Muscle of leg (tissue), 11 donors: ENCODE data around the gene CALN1. TPM values are rescaled to one million over a fixed set of nuclear protein-coding genes. Genes with fewer than 3 reads are reported as not detected.
"Not testable (repeated sequence)": the region's sequence is repeated elsewhere in the genome, so short reads cannot be mapped to it uniquely, and the experiment has no call there.

Source experiments
- DNase-seq: peaks from one replicate; pipeline ENCODE4 v3.0.0; 2013
- H3K27ac ChIP-seq: one replicate; pipeline ENCODE4 v1.5.1; 2013; ENCODE audit warnings: mild to moderate bottlenecking, low read length, control low read depth
- H3K27me3 ChIP-seq: one replicate; pipeline ENCODE4 v1.6.1; 2013; ENCODE audit warnings: low read length; ENCODE audit not compliant: control insufficient read depth, insufficient read depth
- H3K36me3 ChIP-seq: one replicate; pipeline ENCODE4 v1.6.1; 2013; ENCODE audit warnings: low read length; ENCODE audit not compliant: control insufficient read depth, insufficient read depth
- H3K4me1 ChIP-seq: one replicate; pipeline ENCODE4 v1.6.1; 2013; ENCODE audit warnings: low read length; ENCODE audit not compliant: control insufficient read depth, insufficient read depth
- H3K4me3 ChIP-seq: one replicate; pipeline ENCODE4 v1.5.1; 2013; ENCODE audit warnings: low read length, control low read depth
- H3K9me3 ChIP-seq: replicated peaks from 2 replicates; pipeline ENCODE4 v1.6.1; 2013; ENCODE audit warnings: low read depth, low read length; ENCODE audit not compliant: control insufficient read depth
- WGBS: methylation state at CpG from one replicate; pipeline ENCODE4 v1.1.5; 2013; ENCODE audit warnings: missing lambda C conversion rate; ENCODE audit not compliant: insufficient coverage; 5-methylcytosine and 5-hydroxymethylcytosine counted together
- polyA plus RNA-seq, 8 donors: library from polyadenylated mRNA; unstranded; fragments of 120-200 nt; gene quantifications; one replicate each; pipeline versions ENCODE4 v1.2.1 to v1.2.3, GENCODE V29; 2013; ENCODE audit warnings: inconsistent platforms in 1 of 8, low replicate concordance in 1 of 8; ENCODE audit not compliant: insufficient read length in 8 of 8, insufficient read depth in 1 of 8
- total RNA-seq: library from RNA; stranded (reverse); fragments of 120-200 nt; gene quantifications from one replicate; pipeline ENCODE4 v1.2.4, GENCODE V29; 2013

CALN1 gene
- total and polyA plus RNA-seq, 9 donors: 0.65 to 2.3 (median 1.0) TPM

DNA sequence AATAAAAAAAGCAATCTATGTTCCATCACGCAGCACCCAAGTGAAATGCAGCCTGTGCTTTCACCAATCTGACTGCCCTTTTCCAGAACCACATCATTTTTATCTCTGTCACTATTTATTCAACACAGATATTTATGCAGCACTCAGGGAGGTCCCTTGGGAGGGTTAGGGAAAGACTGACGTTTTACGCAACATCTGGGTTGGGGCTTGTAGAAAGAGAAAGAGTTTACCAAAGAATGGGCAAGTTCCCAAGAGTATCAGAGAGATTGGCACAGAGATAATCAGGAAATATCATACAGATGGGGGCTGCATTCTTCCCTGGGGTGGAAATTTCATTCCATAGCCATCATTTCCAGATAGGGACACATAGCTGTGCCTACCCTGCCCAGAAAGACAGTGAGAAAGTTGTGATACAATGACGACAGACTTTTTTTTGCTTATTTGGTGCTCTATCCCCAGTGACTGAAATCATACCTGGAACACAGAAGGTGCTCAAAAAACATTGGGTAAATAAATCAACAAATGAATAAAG lies 474.2 kb downstream of the CALN1 start:
- DNase-seq: no peak
- no CpG with 5 or more reads among the region's 4 CpGs for WGBS
- H3K36me3 ChIP-seq: no peaks in the 10 kb centered on the region

DNA sequence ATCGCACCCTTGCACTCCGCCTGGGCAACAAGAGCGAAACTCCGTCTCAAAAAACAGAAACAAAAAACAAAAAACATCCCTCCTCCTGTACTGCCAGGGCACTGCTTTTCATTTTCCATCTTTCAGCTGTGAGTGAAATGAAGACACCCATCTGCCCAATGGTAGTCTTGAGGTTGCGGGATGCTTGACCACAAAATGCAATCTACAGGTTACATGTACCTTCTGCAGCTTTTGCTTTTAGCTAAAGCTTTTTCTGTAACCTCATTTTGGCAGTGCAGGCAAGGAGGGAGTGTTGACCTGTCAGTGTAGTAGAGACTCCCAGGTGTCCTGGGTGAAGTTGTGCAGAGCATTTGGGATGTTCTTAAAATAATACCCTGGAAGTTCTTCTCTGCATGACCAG lies 476.5 kb downstream of the CALN1 start:
- no peak for DNase-seq
- Histone ChIP-seq H3K4me1 (no peaks in the 10 kb centered on the region), H3K27ac (no peak overlapping the region), H3K9me3 (no peaks in the 10 kb centered on the region), H3K4me3 (no peak overlapping the region), H3K36me3 (no peaks in the 10 kb centered on the region), H3K27me3 (no peaks in the 10 kb centered on the region)
- WGBS: no CpG with 5 or more reads among the region's 5 CpGs

More for the DNA sequence above, 474.2 kb downstream of the CALN1 start:
- no peaks in the 10 kb centered on the region for H3K4me1 ChIP-seq
- H3K9me3 ChIP-seq: no peaks in the 10 kb centered on the region
- H3K27me3 ChIP-seq: no peaks in the 10 kb centered on the region
- no peak overlapping the region for H3K4me3 ChIP-seq
- H3K27ac ChIP-seq: no peak overlapping the region

- WGBS: 89% methylated on average over 5 of the region's 7 CpGs
- Histone ChIP-seq H3K27ac (no peak overlapping the region), H3K36me3 (no peaks in the 10 kb centered on the region), H3K9me3 (no peaks in the 10 kb centered on the region), H3K4me3 (no peak overlapping the region), H3K4me1 (no peaks in the 10 kb centered on the region), H3K27me3 (no peaks in the 10 kb centered on the region)
- DNase-seq: no peak
Measured at GRCh38 chr7:71933426-71933825, 478.7 kb downstream of the CALN1 start.

GRCh38 chr7:71925663-71926062 lies 486.5 kb downstream of the CALN1 start:
- DNase-seq: no peak
- no peak overlapping the region for H3K27ac ChIP-seq
- no peaks in the 10 kb centered on the region for H3K36me3 ChIP-seq
- H3K4me3 ChIP-seq: no peak overlapping the region
- no peaks in the 10 kb centered on the region for H3K4me1 ChIP-seq
- H3K27me3 ChIP-seq: no peaks in the 10 kb centered on the region
- 61% methylated on average over 3 of the region's 7 CpGs for WGBS
- H3K9me3 ChIP-seq: peaks cover 14% of the 10 kb centered on the region

GRCh38 chr7:71914204-71914603 lies 497.9 kb downstream of the CALN1 start:
- WGBS: no CpG with 5 or more reads among the region's 4 CpGs
- not testable (repeated sequence) for H3K4me3 ChIP-seq, H3K9me3 ChIP-seq, H3K4me1 ChIP-seq, H3K27ac ChIP-seq, DNase-seq, H3K27me3 ChIP-seq, H3K36me3 ChIP-seq

DNA sequence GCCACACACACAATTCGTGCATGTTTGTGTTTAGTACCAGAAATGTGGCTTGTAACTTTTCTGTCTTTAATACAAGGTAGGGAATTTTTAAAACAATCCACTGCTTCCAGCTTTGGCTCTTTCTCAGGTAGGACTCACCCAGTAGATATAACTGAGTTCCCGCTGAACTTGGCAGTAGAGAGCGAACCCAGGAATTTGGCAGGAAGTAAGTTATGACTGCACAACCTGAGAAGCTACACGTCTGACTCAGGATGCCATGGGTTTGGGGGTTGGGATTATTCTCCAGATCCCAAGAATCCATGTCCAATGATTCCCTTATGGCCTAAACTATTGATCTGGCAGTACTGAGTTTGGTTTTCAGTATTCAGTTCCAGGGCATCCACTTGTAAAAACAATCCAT lies 499.7 kb downstream of the CALN1 start:
- DNase-seq: peak; percentile 15
- Histone ChIP-seq H3K4me1 (no peaks in the 10 kb centered on the region), H3K9me3 (no peaks in the 10 kb centered on the region), H3K27me3 (no peaks in the 10 kb centered on the region), H3K4me3 (no peak overlapping the region), H3K36me3 (no peaks in the 10 kb centered on the region), H3K27ac (no peak overlapping the region)
- WGBS: 17% methylated on average over 3 of the region's 4 CpGs

DNA sequence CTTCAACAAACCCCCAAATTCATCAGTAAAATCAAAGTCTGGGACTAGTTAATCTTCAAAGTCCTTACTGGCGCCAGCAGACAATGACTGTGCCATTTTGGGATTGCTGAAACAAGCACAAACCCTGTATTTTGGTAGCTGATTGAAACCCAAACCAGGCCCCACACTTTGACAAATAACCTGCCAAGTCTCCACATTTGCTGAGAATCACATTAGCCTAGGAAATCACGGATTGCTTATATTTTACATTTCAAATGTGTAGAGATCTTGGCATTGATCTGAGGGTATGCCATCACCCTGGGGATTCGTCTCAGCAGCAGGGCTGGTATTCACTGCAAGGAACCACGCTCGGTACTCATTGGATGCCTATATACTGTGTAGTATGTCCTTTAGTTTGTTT lies 501.1 kb downstream of the CALN1 start:
- DNase-seq: no peak
- no peak overlapping the region for H3K27ac ChIP-seq
- H3K9me3 ChIP-seq: no peaks in the 10 kb centered on the region
- no peaks in the 10 kb centered on the region for H3K36me3 ChIP-seq
- no peaks in the 10 kb centered on the region for H3K27me3 ChIP-seq
- WGBS: 92% methylated on average over 4 of the region's 5 CpGs
- no peak overlapping the region for H3K4me3 ChIP-seq
- no peaks in the 10 kb centered on the region for H3K4me1 ChIP-seq

GRCh38 chr7:71905821-71906220 lies 506.3 kb downstream of the CALN1 start:
- Histone ChIP-seq H3K9me3 (no peaks in the 10 kb centered on the region), H3K4me3 (no peak overlapping the region), H3K4me1 (no peaks in the 10 kb centered on the region), H3K27ac (no peak overlapping the region), H3K36me3 (no peaks in the 10 kb centered on the region), H3K27me3 (no peaks in the 10 kb centered on the region)
- WGBS: 80% methylated on average over 1 of the region's 1 CpG
- DNase-seq: no peak

DNA sequence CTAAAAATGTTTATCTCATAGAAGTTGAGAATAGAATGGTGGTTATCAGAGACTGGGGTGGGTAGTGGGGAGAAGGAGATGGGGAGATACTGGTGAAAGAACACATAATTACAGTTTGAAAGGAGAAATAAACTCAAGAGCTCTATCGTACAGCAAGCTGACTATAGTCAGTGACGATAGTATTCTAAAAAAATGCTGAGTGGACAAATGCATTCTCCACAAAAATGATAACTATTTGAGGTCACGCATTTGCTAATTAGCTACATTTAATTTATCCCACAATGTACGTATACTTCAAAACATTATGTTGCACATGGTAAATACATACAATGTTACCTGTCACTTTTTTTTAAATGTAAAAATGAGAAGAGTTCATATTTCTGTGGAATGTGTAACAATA lies 507.7 kb downstream of the CALN1 start:
- no peaks in the 10 kb centered on the region for H3K4me1 ChIP-seq
- no peaks in the 10 kb centered on the region for H3K27me3 ChIP-seq
- WGBS: no CpG with 5 or more reads among the region's 4 CpGs
- H3K27ac ChIP-seq: no peak overlapping the region
- DNase-seq: no peak
- no peaks in the 10 kb centered on the region for H3K36me3 ChIP-seq
- no peak overlapping the region for H3K4me3 ChIP-seq
- H3K9me3 ChIP-seq: no peaks in the 10 kb centered on the region

- DNase-seq: no peak
- Histone ChIP-seq H3K27ac (no peak overlapping the region), H3K4me3 (no peak overlapping the region), H3K36me3 (no peaks in the 10 kb centered on the region), H3K9me3 (no peaks in the 10 kb centered on the region), H3K27me3 (no peaks in the 10 kb centered on the region), H3K4me1 (no peaks in the 10 kb centered on the region)
- 43% methylated on average over 1 of the region's 3 CpGs for WGBS
Measured at GRCh38 chr7:71900556-71900955, 511.6 kb downstream of the CALN1 start.

GRCh38 chr7:71896535-71896934 lies 515.6 kb downstream of the CALN1 start:
- Histone ChIP-seq H3K9me3 (no peaks in the 10 kb centered on the region), H3K4me3 (no peak overlapping the region), H3K27me3 (no peaks in the 10 kb centered on the region), H3K4me1 (no peaks in the 10 kb centered on the region), H3K27ac (no peak overlapping the region), H3K36me3 (no peaks in the 10 kb centered on the region)
- no CpG with 5 or more reads among the region's 2 CpGs for WGBS
- no peak for DNase-seq
